CD4-positive, alpha-beta memory T cell (primary cell): ENCODE measurements around the gene COL20A1. TPM values are rescaled to one million over a fixed set of nuclear protein-coding genes. Genes with fewer than 3 reads are reported as not detected.

Experiments
- CTCF ChIA-PET: fragments of 350-600 bp; sonication (Branson Sonifier 250); formaldehyde crosslinking; loops from one replicate; lab custom pipeline; 2021; ENCODE audit warnings: inconsistent platforms; ENCODE audit not compliant: partially characterized antibody; lab: Charles Lee
- POLR2A ChIA-PET: fragments of 350-600 bp; sonication (Branson Sonifier 250); formaldehyde crosslinking; loops from one replicate; lab custom pipeline; 2021; ENCODE audit not compliant: partially characterized antibody; lab: Charles Lee
- DNase-seq, 5 donors: peaks; one replicate each; pipeline versions ENCODE4 v3.0.0 to v3.0.0-alpha.2; 2020 to 2022; ENCODE audit warnings: mixed read lengths in 1 of 5
- H3K27ac ChIP-seq: one replicate; pipeline ENCODE4 v1.7.0; 2013; ENCODE audit warnings: low read depth, low read length
- H3K27me3 ChIP-seq: 2 replicates; pipeline ENCODE4 v1.7.0; 2013; ENCODE audit warnings: mild to moderate bottlenecking, low read length, moderate library complexity; ENCODE audit not compliant: insufficient read depth
- H3K36me3 ChIP-seq: 2 replicates; pipeline ENCODE4 v1.7.0; 2013; ENCODE audit warnings: mild to moderate bottlenecking, low read length, moderate library complexity; ENCODE audit not compliant: insufficient read depth
- H3K4me1 ChIP-seq: 2 replicates; pipeline ENCODE4 v1.7.0; 2013; ENCODE audit warnings: mild to moderate bottlenecking, low read length, moderate library complexity; ENCODE audit not compliant: insufficient read depth
- H3K4me3 ChIP-seq, 2 donors: one replicate each; pipeline ENCODE4 v1.7.0; 2013; ENCODE audit warnings: low read length in 2 of 2, mild to moderate bottlenecking in 1 of 2
- H3K9me3 ChIP-seq, 2 donors: one replicate each; pipeline ENCODE4 v1.7.0; 2013; ENCODE audit warnings: low read length in 2 of 2, control low read depth in 1 of 2; ENCODE audit not compliant: control insufficient read depth in 1 of 2
- H3K27ac Mint-ChIP-seq, 7 donors: one replicate each; pipeline ENCODE4 v1.8.0; 2020 to 2021; ENCODE audit warnings: mixed read lengths in 7 of 7, mild to moderate bottlenecking in 6 of 7, inconsistent platforms in 3 of 7, moderate library complexity in 3 of 7
- H3K27me3 Mint-ChIP-seq, 2 donors: one replicate each; pipeline ENCODE4 v1.8.0; 2020 to 2021; ENCODE audit warnings: mixed read lengths in 2 of 2
- H3K36me3 Mint-ChIP-seq, 2 donors: one replicate each; pipeline ENCODE4 v1.8.0; 2020 to 2021; ENCODE audit warnings: mixed read lengths in 2 of 2, inconsistent platforms in 1 of 2, mild to moderate bottlenecking in 1 of 2
- H3K4me1 Mint-ChIP-seq, 4 donors: one replicate each; pipeline ENCODE4 v1.8.0; 2020 to 2021; ENCODE audit warnings: mixed read lengths in 4 of 4, mild to moderate bottlenecking in 1 of 4
- H3K4me3 Mint-ChIP-seq, 8 donors: one replicate each; pipeline ENCODE4 v1.8.0; 2020 to 2021; ENCODE audit warnings: mixed read lengths in 8 of 8, mild to moderate bottlenecking in 7 of 8, moderate library complexity in 6 of 8, inconsistent platforms in 3 of 8
- H3K9me3 Mint-ChIP-seq, 8 donors: one replicate each; pipeline ENCODE4 v1.8.0; 2020 to 2021; ENCODE audit warnings: mixed read lengths in 8 of 8, mild to moderate bottlenecking in 5 of 8, inconsistent platforms in 3 of 8, moderate library complexity in 1 of 8
- intact Hi-C: fragments of 100-400 bp; cut with micrococcal nuclease; formaldehyde crosslinking; loops from one replicate; pipeline ENCODE4 v1.15.1; 2023
- polyA plus RNA-seq, 2 donors: library from polyadenylated mRNA; unstranded; fragments of 300-500 nt; fragmentation: Illumina TruSeq; gene quantifications; one replicate each; pipeline ENCODE4 v1.2.3, GENCODE V29; 2021
- total RNA-seq, 2 experiments: library from RNA; stranded (reverse); gene quantifications; one replicate each; pipeline ENCODE4 v1.2.3, GENCODE V29; 2021

COL20A1 gene
- total and polyA plus RNA-seq, 4 experiments from 2014 or later = 0.11 TPM; not detected in 3

DNA sequence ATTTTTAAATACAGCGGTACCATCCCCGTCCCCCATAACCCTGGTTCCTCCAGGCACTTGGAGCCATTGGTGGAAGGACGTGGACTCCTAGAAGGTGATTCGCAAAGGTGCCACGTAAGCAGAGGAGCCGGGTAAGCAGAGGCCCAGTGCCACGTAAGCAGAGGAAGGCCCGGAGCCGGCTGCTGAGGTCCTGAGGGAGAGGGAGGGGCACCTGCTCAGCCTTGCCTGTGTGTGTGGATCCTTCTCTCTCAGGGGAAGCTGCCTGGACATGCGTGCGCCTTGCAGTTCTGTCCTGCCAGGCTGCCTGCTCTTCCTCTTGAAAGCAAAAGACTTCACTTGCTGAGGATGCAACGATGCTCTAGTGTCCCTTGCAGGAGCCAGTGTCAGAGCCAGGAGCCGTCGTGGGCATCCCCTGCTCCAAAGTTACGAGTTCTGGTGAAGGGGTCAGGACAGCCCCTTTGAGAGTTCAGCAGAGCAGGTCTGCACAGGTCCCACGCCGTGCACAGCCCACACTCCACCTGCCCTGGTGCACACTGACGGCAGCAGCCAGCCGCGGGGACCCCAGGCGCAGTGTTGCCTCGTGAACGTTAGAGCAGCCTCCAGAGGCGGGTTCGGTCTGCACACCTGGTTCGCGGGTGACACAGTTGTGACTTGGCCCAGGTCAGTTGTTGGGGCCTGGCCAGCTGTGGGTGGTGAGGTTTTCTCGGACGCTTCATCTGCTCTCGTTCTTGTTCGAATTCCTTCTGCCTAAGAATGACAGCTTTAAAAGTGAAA is 36.9 kb upstream of the COL20A1 start:
- ChIA-PET CTCF (interaction anchor here (0.8 kb wide), 1 partner anchor 467 kb away, joined by 3 read pairs; no protein-coding TSS in a partner anchor), POLR2A (no interaction called here)
- H3K36me3 ChIP-seq = no peaks in the 10 kb centered on the region
- peaks cover 8% of the 10 kb centered on the region for H3K4me1 ChIP-seq
- peaks cover 0 to 4% (median 0%) of the 10 kb centered on the region in 8 donors for H3K9me3 Mint-ChIP-seq
- H3K9me3 ChIP-seq = no peaks in the 10 kb centered on the region
- H3K27me3 ChIP-seq = peaks cover 19% of the 10 kb centered on the region
- DNase-seq = no peak
- no peak overlapping the region for H3K4me3 ChIP-seq
- H3K4me1 Mint-ChIP-seq = peaks cover 7 to 13% (median 9%) of the 10 kb centered on the region in 4 donors
- no peak overlapping the region for H3K27ac Mint-ChIP-seq
- H3K36me3 Mint-ChIP-seq = no peaks in the 10 kb centered on the region
- H3K27ac ChIP-seq = no peak overlapping the region
- H3K4me3 Mint-ChIP-seq = no peak overlapping the region
- intact Hi-C loops = no loop called here
- peaks cover 31 to 38% of the 10 kb centered on the region in 2 donors for H3K27me3 Mint-ChIP-seq

DNA sequence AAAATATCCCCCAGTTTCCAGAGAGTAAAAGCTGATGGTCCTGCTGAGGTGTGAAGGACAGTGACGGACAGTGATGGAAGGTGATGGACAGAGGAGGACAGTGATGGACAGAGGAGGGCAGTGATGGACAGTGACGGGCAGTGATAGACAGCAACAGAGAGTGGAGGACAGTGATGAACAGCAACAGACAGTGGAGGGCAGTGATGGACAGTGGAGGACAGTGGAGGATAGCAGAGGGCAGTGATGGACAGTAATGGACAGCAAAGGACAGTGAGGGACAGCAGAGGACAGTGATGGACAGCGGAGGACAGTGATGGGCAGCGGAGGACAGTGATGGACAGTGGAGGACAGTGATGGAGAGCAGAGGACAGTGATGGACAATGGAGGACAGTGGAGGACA is 36.0 kb upstream of the COL20A1 start:
- peaks cover 33 to 34% of the 10 kb centered on the region in 2 donors for H3K27me3 Mint-ChIP-seq
- H3K36me3 Mint-ChIP-seq = no peaks in the 10 kb centered on the region
- DNase-seq = no peak
- Histone ChIP-seq H3K4me3 (no peak overlapping the region), H3K9me3 (no peaks in the 10 kb centered on the region), H3K27ac (no peak overlapping the region), H3K27me3 (peaks cover 19% of the 10 kb centered on the region), H3K4me1 (peaks cover 8% of the 10 kb centered on the region), H3K36me3 (no peaks in the 10 kb centered on the region)
- POLR2A ChIA-PET = no interaction called here
- intact Hi-C loops = no loop called here
- peak overlapping the region in 1 of 8 donors; percentile 50 for H3K4me3 Mint-ChIP-seq
- CTCF ChIA-PET = no interaction called here
- no peak overlapping the region for H3K27ac Mint-ChIP-seq
- H3K4me1 Mint-ChIP-seq = peaks cover 7 to 13% (median 9%) of the 10 kb centered on the region in 4 donors
- peaks cover 0 to 4% (median 0%) of the 10 kb centered on the region in 8 donors for H3K9me3 Mint-ChIP-seq

DNA sequence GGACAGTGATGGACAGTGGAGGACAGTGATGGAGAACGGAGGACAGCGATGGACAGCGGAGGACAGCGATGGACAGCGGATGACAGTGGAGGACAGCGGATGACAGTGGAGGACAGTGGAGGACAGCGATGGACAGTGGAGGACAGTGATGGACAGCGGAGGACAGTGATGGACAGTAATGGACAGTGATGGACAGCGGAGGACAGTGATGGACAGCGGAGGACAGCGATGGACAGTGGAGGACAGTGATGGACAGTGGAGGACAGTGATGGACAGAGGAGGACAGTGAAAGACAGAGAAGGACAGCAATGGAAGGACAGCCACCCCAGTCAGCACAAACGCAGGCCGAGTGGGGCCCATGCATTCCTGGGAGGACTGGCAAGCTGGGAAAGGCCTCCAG is 35.4 kb upstream of the COL20A1 start:
- Mint-ChIP-seq H3K4me1 (peaks cover 6 to 12% (median 12%) of the 10 kb centered on the region in 4 donors), H3K36me3 (no peaks in the 10 kb centered on the region), H3K27me3 (peaks cover 28 to 30% of the 10 kb centered on the region in 2 donors), H3K4me3 (no peak overlapping the region), H3K9me3 (peaks cover 0 to 3% (median 0%) of the 10 kb centered on the region in 8 donors), H3K27ac (no peak overlapping the region)
- no peaks in the 10 kb centered on the region for H3K9me3 ChIP-seq
- intact Hi-C loops = no loop called here
- H3K4me3 ChIP-seq = no peak overlapping the region
- peaks cover 16% of the 10 kb centered on the region for H3K27me3 ChIP-seq
- H3K36me3 ChIP-seq = no peaks in the 10 kb centered on the region
- H3K27ac ChIP-seq = no peak overlapping the region
- CTCF ChIA-PET = interaction anchor here (2.1 kb wide), 1 partner anchor 34 kb away, joined by 6 read pairs; no protein-coding TSS in a partner anchor
- DNase-seq = no peak
- POLR2A ChIA-PET = no interaction called here
- H3K4me1 ChIP-seq = peaks cover 8% of the 10 kb centered on the region

DNA sequence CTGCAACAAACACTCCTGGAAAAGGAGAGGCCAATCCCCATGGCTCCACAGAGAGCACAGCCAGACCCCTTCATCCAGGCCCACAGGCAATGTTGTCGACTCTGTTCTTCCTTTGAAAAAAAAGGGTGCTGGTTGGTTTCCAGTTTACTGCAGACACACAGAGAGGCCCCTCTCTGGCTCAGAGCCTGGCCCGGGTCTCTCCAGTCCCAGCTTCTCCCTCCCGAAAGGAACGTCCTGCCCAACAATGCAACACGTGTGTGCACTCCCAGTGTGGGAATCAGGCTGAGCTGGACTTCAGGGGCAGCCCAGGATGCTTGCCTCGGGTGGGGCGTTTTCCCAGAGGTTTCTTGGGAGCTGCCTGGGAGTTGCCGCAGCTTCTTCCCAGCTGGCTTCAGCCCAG is 34.2 kb upstream of the COL20A1 start:
- no peaks in the 10 kb centered on the region for H3K9me3 Mint-ChIP-seq
- CTCF ChIA-PET = interaction anchor here (2.1 kb wide), 1 partner anchor 35 kb away, joined by 6 read pairs; no protein-coding TSS in a partner anchor
- peaks cover 3 to 7% (median 6%) of the 10 kb centered on the region in 4 donors for H3K4me1 Mint-ChIP-seq
- H3K36me3 Mint-ChIP-seq = no peaks in the 10 kb centered on the region
- Histone ChIP-seq H3K36me3 (no peaks in the 10 kb centered on the region), H3K27ac (no peak overlapping the region), H3K4me1 (no peaks in the 10 kb centered on the region), H3K9me3 (no peaks in the 10 kb centered on the region), H3K27me3 (peaks cover 8% of the 10 kb centered on the region), H3K4me3 (no peak overlapping the region)
- intact Hi-C loops = no loop called here
- POLR2A ChIA-PET = no interaction called here
- DNase-seq = no peak
- H3K27me3 Mint-ChIP-seq = peaks cover 23 to 28% of the 10 kb centered on the region in 2 donors
- H3K4me3 Mint-ChIP-seq = no peak overlapping the region
- no peak overlapping the region for H3K27ac Mint-ChIP-seq

DNA sequence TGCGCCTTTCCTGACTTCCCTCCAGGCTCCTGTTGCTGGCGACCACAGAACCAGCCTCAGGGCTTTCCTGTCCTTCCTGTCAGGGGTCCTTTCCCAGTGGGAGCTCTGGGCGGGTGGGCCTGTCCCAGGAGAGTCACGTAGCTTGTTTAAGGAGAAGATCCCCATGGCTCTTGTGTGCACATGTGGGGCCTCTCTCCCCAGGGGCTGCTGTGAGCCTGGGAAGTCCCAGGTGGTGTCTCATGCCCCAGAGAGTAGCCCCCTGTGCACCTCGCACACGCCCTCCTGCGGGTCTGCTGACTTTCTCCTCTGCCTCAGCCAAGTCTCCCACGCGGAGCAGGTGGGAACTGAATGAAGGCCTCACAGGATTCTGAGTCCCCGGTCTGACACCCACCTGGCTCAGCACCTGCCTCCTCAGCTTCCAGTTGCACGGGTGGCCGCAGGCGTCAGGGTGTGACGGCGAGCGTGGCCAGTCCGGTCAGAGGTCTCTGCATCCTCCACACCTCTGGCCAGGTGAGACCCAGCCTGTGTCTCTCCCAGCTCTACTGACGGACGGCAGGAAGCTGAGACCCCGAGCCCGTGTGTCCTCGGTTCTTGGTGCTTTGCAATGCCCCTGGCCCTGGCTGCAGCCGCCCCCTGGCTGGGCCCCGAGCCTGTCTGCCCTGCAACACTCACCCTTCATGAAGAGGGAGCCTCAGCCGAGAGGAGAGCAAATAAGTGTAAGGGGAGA is 33.1 kb upstream of the COL20A1 start:
- H3K27ac Mint-ChIP-seq = peak overlapping the region in 1 of 7 donors; percentile 50
- Histone ChIP-seq H3K27me3 (peaks cover 8% of the 10 kb centered on the region), H3K4me1 (no peaks in the 10 kb centered on the region), H3K4me3 (no peak overlapping the region), H3K27ac (no peak overlapping the region), H3K9me3 (no peaks in the 10 kb centered on the region), H3K36me3 (no peaks in the 10 kb centered on the region)
- H3K4me3 Mint-ChIP-seq = no peak overlapping the region
- H3K9me3 Mint-ChIP-seq = peaks cover 0 to 2% (median 0%) of the 10 kb centered on the region in 8 donors
- H3K4me1 Mint-ChIP-seq = peaks cover 3 to 7% (median 6%) of the 10 kb centered on the region in 4 donors
- no peak for DNase-seq
- H3K27me3 Mint-ChIP-seq = peaks cover 27 to 31% of the 10 kb centered on the region in 2 donors
- no peaks in the 10 kb centered on the region for H3K36me3 Mint-ChIP-seq
- intact Hi-C loops = no loop called here
- ChIA-PET CTCF (interaction anchor here (1.1 to 2.1 kb wide), 2 partner anchors 36 kb away, joined by 3 to 6 read pairs; no protein-coding TSS in a partner anchor), POLR2A (no interaction called here)

DNA sequence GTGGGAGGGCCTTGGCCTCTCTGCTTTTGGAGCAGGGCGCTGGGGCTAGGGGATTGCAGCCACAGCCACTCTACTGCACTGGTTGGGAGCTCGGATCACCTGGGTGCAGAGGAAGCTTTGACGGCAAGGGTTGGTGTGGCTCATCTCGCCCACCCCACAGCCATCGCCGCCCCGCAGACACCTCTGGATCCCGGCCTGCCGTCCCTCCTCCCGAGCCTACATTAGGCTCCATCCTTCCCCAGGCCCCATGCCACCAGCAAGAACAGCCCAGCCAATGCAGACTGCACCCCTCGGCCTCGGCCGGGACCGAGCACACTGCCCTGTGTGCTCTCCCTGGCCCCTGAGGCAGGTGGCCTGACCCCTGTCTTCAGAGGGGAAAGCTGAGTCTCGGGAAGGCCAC is 32.5 kb upstream of the COL20A1 start:
- ChIA-PET POLR2A (no interaction called here), CTCF (interaction anchor here (1.1 kb wide), 1 partner anchor 37 kb away, joined by 3 read pairs; no protein-coding TSS in a partner anchor)
- H3K4me1 ChIP-seq = no peaks in the 10 kb centered on the region
- intact Hi-C loops = no loop called here
- DNase-seq = no peak
- Mint-ChIP-seq H3K9me3 (peaks cover 0 to 2% (median 0%) of the 10 kb centered on the region in 8 donors), H3K4me1 (peaks cover 2 to 6% (median 5%) of the 10 kb centered on the region in 4 donors), H3K4me3 (no peak overlapping the region), H3K27ac (no peak overlapping the region), H3K36me3 (no peaks in the 10 kb centered on the region), H3K27me3 (peaks cover 25 to 28% of the 10 kb centered on the region in 2 donors)
- no peak overlapping the region for H3K27ac ChIP-seq
- H3K9me3 ChIP-seq = no peaks in the 10 kb centered on the region
- H3K27me3 ChIP-seq = peaks cover 4% of the 10 kb centered on the region
- no peak overlapping the region for H3K4me3 ChIP-seq
- H3K36me3 ChIP-seq = no peaks in the 10 kb centered on the region
